ENCODE results near the gene RAMP2.

Gene RAMP2

DNA sequence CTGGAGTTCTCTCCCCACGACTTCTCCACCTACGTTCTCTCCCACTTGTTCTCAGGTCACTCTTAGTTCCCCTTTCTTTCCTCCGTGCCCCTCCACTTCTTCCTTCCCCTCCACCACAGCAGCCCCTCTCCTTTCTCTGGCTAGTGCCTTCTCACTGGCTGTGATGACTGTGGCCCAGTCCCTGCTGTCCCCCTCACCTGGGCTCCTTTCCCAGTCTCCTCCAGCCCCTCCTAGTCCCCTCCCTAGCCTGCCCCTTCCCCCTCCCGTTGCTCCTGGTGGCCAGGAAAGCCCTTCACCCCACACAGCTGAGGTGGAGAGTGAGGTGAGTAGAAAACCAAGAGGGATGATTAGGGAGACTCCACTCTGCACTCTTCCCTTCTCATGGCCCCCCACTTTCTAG lies 34.0 kb downstream of the RAMP2 start:
- no peak for DNase-seq (ENCODE audit: low read depth)

DNA sequence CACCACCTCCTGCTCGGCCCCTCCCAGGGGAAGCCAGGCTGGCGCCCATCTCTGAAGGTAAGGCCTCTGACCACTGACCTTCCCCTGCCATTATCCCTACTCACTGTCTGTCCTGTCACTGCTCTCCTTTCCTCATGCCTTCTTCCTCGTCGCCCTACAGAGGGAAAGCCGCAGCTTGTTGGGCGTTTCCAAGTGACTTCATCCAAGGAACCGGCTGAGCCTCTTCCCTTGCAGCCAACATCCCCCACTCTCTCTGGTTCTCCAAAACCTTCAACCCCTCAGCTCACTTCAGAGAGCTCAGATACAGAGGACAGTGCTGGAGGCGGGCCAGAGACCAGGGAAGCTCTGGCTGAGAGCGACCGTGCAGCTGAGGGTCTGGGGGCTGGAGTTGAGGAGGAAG lies 34.4 kb downstream of the RAMP2 start:
- DNase-seq (ENCODE audit: low read depth) = no peak

DNA sequence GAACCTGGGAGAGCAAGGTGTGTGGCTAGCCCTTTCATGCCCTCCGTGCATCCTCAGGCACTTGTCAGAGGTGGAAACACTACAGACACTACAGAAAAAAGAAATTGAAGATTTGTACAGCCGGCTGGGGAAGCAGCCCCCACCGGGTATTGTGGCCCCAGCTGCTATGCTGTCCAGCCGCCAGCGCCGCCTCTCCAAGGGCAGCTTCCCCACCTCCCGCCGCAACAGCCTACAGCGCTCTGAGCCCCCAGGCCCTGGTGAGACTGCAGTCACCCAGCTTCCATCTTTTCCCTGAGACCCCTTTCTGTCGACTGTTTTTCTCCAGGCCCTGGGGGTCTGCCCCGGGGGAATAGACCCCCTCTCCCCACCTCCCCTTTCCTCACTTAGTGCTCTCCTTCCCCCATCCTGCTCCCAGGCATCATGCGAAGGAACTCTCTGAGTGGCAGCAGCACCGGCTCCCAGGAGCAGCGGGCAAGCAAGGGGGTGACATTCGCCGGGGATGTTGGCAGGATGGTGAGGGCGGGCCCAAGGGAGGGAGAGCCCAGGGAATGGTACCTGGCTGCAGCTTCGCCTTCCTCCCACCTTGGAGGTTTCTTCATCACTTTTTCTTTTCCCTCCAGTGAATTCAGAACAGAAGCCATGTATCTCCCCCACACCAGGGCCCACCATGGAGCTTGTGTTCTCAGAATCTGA lies 35.2 kb downstream of the RAMP2 start:
- no peak for DNase-seq (ENCODE audit: low read depth)

DNA sequence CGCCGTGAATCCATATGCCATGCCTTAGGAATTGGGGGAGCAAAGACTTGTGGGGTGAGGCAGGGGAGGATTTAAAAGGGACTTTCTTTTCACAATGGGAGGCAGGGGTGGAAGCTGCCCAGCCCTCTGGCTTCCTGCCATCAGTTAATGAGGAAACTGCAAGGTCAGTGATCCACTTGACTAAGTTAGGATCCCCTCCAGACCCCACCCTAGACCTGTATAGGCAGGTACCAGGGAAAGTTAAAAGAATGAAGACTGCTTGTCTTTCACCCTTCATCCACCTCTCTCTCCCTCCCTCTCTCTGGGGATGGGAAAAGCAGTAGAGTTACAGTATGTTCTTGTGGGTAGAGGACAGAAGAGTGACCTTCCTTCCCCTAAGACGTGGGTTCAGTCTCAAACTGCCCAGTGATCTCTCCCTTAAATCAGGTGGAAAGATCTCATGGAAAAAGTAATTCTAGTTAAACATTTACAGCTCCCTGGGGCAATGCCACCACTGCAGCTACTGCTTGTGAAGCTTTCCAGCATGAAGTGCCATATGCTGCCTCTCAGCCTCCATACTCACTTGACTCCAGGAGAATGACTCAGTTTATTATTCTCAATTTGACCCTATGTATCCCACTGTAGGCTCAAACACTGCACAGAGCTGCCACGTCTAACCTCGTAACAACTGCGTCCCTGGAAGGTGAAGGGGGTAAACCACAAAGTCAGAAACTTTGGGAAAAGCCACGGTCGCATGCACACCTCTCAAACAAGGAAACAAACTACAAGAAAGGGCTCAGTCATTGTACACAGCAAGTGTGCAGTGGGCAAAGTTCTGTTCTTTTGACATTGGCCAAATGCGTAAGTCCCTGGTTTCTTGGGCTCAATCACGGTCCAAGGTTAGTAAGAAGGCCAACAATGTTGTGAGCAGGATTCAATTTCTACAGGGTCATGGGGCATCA lies 36.3 kb downstream of the RAMP2 start:
- no peak for DNase-seq (ENCODE audit: low read depth)

DNA sequence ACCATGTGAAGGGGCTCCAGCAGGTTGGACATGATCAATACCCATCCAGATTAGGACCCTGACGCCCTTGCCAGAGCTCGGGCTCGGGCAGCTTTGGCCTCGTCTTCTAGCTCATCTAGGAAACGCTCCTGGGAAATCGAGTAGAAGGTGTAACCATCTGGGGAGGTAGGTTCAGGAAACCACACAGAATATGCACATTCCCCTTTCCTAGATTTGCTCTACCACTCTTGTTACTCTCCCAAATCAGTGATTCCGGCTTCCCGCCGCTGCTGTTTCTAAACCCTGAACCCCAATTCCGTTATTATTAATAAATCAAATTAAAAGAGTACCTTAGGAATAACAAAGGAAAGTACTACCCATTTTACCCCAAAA lies 37.0 kb downstream of the RAMP2 start:
- no peak for DNase-seq (ENCODE audit: low read depth)

DNA sequence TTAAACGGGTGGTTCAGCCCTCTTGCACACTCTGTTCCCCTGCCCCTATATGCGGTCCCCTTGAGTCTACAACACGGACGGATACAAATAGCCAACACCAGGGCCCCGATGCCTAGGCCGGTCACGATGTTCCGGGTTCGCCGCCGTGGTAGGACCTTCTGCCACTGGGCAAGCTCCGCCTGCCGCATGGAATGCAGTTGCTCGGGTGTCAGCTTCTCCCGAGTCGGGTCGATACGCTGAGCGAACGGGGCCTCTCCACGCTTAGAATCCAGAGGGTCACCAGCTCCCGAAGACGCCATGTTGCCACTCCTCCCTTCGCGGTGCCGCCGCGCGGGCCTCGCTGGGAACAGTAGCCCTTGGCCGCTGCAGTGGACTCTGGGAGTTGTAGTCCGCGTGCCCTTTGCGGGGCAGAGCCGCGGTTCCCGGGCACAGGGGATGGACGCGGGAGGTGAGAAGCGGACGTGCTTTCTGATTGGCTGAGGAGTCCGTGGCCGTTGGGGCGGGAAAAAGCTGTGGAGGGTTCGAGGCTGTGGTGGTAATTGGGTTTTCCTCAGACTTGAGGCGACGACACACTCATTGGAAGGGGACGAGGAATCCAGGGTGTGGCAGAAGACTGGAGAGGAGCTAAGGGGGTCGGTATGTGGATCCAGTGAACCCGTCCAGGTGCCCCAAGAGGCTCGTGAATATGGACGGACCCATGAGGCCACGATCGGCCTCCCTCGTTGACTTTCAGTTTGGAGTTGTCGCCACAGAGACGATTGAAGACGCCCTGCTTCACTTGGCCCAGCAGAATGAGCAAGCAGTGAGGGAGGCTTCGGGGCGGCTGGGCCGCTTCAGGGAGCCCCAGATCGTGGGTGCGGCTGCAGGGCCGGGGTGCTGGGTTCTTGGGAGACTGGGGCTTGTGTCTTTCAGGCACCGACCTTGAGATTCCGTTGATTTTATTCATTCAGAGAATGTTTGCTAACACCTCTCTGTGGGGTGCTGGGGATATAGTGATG lies 37.7 kb downstream of the RAMP2 start, which contains the start of the genes CNTD1 and COA3:
Gene CNTD1 (plus strand): TSS at position 479 of the 998 bp plus-strand sequence. CDS start 207 bp downstream, at position 686.
Gene COA3 (minus strand): TSS at position 322 of the 998 bp plus-strand sequence. CDS start 23 bp downstream, at position 299.
- peak; percentile 62 for DNase-seq (ENCODE audit: low read depth)

DNA sequence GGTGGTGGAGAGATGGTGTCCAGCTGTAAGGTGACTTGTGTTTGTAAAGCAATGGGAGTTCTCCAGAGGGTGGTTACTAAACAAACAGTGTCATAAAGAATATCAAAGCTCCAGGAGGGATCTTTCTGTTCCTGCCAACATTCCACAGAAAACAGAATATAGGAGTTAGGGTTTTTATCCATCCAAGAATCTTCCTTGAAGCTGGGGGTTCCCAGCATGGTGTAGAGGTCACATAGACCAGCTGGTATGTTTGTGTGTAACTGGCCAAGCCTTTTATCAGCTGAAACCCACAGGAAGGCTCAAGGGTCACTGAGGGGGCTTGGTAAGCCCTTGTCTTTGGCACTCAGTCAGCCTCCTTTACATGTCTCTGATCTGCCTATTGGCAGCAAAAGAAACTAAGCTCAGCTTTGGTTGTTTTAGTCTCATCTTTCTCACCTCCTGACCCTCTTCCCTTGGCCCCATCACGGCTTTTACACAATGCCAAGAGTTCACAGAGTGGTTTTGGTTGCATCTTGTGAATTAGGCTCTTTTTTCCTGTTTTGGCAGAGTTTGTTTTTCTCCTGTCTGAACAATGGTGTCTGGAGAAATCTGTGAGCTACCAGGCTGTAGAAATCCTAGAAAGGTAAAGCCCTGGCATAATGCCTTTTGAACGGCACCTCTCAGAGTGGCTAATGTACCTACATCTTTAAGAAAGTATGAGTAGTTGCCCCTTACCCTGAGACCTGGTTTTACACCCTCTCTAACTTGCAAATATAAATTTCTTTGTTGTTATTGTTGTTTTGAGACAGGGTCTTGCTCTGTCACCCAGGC lies 42.3 kb downstream of the RAMP2 start:
- no peak for DNase-seq (ENCODE audit: low read depth)

DNA sequence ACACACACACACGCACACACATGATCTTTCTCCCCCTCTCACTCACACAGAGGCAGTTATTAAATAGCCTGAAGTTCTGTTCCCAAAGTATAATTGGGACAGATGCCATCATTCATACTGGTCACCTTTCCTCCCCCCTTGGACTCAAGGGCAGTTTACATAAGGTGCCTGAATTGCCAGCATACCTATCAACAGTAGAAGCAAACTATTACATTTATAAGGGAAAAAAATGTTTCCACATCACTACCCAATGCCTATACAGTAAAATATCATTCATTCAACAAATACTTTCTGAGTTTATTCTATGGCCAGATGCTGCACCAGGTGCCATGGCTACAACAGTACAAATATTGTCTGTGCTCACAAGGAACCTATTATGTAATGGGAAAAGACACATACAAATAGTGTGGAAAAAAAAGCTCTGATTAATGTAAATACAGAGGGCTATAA lies 43.9 kb downstream of the RAMP2 start:
- DNase-seq (ENCODE audit: low read depth) = no peak

DNA sequence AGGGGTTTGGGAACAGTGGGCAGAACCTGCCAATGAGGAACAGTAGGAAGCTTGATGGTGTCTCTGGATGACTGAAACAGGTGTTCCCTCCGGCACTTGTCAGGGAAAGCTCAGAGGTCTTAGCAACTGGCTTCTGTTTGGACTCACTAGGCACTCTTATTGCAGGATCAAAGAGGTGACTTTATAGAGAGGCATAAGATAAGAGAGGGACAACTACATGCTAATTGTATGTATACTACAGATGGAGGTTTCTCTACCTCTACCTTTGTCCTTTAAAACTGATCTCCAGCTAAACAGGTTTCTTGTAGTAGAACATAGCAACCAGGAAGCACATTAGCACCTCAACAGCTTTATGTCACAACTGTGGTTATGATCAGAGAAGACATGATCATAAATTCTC lies 45.2 kb downstream of the RAMP2 start:
- DNase-seq (ENCODE audit: low read depth) = no peak

DNA sequence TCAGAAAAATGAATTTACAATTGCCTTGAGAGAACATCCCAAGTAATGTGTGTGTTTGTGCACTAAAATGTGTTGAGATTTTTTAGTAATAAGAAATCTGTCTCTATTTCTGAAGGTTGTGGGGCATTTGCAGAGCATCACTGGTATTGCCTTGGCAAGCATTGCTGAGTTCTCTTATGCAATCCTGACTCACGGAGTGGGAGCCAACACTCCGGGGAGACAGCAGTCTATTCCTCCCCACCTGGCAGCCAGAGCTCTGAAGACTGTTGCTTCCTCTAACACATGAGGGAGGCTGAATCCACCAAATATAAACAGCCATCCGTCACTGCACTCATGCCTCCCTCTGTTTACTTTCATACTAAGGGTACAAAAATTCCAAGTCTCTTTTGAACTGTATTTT lies 48.2 kb downstream of the RAMP2 start:
- DNase-seq (ENCODE audit: low read depth) = no peak
